ENCODE measurements around the gene PTPN9.
"Not testable (repeated sequence)": the region's sequence is repeated elsewhere in the genome, so short reads cannot be mapped to it uniquely, and the experiment has no call there.

PTPN9 gene

DNA sequence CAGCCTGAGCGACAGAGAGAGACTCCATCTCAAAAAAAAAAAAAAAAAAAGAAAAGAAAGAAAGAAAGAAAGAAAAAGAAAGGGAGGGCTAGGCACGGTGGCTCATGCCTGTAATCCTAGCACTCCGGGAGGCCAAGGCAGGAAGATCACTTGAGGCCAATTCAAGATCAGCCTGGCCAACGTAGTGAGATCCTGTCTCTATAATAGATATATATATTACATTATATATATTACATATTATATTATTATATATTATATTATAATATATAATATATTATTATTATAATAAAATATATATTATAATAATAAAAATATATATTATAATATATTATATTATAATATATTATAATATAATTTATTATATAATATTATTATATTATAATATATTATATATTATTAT is 48.9 kb downstream of the PTPN9 start:
- DNase-seq (ENCODE audit: low spot score) = no peak

DNA sequence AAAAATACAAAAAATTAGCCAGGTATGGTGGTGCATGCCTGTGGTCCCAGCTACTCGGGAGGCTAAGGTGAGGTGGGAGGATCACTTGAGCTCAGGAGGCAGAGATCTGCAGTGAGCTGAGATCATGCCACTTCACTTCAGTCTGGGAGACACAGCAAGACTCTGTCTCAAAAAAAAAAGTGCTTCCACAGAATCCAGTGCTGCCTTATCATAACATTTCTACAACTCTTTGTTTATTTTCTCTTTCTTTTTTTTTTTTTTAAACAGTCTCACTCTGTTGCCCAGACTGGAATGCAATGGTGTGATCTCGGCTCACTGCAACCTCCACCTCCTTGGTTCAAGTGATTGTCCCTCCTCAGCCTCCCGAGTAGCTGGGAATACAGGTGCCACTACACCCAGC is 53.4 kb downstream of the PTPN9 start:
- not testable (repeated sequence) for DNase-seq (ENCODE audit: low spot score)

DNA sequence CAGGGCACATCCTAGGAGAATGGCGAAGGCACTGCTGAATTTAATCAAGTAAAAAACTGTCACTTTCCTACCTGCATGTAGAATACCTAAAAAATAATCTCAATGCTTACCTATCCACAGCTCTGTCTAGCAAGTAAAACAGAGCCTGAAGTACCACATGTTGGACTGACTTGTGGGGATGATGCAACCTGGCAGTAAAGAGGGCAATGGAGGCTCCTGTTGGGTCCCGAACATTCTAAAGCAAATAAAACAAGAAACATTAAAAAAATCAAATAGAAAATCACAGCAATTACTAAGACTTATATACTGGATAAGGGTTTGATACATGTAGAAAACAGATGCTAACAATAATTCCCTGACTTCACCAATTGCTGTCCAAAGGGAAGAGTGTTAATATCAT is 56.1 kb downstream of the PTPN9 start:
- DNase-seq (ENCODE audit: low spot score) = peak; percentile 41

DNA sequence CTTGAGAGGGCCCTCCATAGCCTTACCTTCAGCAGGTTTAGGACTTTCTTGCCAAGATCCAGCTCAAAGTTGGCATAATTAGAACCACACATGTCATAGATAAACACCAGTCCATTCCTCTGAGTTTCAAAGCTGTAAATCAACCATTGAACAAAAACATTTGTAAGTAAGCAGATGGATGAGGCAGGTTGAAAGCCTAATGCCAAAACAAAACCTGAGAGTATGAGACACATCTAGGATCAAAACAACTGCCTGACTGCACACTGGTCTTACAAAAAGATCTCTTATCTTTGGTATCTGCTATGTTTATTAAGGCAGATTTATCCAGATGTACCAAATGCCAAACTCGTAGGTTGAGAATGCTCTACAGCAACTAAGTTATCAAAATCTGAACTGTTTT is 61.9 kb downstream of the PTPN9 start:
- no peak for DNase-seq (ENCODE audit: low spot score)

DNA sequence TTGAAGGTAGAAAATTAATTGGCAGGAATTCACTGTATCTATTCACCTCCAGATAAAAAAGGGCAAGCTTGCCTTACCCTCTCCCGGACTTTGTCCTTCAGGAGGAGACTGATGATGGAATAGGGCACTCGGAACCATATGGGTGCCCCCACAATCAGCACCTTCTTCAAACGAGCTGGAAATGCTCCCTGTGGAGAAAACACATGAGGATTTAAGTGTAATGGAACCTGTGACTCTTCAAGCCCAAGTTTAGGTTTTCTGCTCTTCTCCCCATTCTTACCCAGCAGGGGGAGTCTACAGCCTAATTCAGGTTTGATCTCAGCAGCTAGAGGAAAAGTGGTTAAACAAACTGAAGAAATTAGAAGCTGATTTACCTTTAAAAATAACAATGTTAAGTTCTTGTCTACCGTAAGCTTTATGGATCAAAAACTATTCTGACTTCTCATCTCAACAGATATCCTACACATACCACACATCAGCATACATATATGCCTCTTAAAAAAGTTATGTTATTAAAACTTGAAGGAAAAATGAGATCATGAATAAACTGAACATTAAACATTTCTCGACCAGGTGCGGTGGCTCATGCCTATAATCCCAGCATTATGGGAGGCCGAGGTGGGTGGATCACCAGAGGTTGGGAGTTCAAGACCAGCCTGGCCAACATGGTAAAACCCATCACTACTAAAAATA is 70.1 kb downstream of the PTPN9 start:
- DNase-seq (ENCODE audit: low spot score) = peak; percentile 28

DNA sequence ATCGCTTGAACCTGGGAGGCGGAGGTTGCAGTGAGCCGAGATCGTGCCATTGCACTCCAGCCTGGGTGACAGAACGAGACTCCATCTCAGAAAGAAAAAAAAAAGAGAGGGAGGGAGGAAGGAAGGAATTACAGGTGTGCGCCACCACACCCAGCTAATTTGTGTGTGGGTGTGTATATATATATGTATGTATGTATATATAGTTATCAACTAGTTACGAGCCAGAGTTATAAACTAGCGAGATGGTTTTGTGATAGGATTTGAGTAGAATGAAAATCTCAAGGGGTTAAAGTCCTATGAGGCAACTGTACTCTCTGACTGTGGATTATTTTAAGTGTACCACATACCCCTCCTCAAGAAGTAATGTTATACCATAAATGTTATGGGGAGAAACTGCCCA is 76.8 kb downstream of the PTPN9 start:
- DNase-seq (ENCODE audit: low spot score) = no peak

DNA sequence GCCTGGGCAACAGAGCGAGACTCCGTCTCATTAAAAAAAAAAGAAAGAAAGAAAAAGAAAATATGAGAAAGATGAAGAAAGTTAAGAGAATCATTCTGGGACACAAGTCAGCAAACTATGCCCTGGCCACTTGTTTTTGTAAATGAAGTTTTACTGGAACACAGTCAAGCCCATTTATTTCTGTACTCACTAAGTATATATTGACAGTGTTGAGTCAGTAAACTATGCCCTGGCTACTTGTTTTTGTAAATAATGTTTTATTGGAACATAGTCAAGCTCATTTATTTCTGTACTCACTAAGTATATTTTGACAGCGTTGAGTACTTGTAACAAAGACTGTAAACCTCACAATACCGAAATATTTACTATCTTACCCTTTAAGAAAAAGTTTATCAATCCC is 85.4 kb downstream of the PTPN9 start:
- DNase-seq (ENCODE audit: low spot score) = no peak

DNA sequence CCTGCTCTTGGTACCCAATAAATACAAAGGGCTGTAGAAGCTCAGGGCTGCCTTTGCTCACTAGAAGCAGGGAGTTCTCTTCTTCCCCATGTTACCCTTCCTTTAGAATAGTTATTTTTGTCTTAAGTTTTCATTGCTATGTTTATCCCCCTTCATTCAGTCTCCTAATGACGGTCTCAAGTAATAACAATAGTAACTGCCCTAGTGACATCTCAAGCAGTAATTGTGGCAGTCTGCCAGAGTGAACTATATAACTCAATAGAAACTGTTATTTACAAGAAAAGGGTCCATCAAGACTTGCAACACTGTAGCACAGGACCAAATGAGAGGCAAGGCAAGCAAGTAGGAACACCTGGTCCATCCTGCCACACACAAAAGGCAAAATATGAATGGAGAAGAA is 95.2 kb downstream of the PTPN9 start:
- no peak for DNase-seq (ENCODE audit: low spot score)

DNA sequence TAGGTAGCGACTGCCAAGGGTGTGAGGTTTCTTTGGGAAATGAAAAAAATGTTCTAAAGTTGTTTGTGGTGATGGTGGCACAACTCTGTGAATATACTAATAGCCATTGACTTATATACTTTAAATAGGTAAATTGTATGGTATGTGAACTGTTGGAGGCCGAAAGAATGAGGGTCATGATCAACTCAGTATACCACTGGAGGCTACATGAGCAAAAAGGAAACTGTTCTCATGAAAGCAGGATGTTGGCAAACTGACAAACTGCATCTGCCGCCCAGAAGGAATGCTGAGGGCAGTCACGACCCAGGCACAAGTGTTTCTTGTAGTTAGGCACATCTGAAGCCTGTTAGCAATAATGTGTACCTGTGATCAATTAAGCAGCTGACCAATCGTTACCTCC is 95.6 kb downstream of the PTPN9 start:
- not testable (repeated sequence) for DNase-seq (ENCODE audit: low spot score)

DNA sequence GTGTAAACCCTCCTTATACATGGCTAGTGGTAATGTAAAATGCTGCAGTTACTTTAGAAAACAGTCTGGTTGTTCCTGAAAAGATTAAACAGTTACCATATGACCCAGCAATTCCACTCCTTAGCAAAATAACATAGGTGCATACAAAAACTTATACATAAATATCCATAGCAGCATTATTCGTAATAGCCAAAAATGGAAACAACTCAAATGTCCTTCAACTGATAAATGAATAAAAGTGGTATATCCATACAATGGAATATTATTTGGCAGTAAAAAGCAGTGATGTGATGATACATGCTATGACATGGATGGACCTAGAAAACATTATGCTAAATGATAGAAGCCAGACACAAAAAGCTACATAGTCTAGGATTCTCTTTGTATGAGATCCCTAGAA is 96.0 kb downstream of the PTPN9 start:
- no peak for DNase-seq (ENCODE audit: low spot score)

DNA sequence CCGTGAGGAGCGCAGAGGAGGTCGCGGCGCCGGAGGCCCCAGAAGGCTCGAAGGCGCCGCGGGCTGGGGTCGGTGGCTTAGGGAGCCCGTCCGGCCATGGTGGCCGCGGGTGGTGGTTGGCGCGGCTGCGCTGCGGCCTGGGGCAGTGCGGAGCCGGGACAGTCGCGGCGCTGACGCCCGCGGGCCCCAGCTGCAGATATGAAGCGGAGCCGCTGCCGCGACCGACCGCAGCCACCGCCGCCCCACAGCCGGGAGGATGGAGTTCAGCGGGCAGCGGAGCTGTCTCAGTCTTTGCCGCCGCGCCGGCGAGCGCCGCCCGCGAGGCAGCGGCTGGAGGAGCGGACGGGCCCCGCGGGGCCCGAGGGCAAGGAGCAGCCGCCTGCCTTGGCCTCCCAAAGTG is 98.7 kb downstream of the PTPN9 start:
- DNase-seq (ENCODE audit: low spot score) = not testable (repeated sequence)

DNA sequence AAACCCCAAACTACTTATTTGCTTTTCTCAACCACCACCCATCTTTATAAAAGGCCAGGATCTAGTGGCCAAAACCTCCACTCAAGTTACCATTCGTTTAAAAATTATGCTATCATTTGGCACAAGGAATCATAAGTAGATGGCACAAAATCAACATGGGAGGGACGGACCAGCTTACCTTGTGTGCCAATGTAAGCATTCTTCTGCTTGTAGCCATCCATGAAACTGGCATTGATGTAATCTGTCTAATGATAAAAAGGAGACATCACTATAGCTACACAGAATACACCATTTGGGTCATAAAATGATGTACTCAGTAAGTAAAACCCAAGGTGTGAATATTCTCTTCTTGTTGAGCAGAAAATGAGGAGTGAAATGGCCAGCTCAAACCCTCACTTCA is 99.4 kb downstream of the PTPN9 start:
- DNase-seq (ENCODE audit: low spot score) = no peak

DNA sequence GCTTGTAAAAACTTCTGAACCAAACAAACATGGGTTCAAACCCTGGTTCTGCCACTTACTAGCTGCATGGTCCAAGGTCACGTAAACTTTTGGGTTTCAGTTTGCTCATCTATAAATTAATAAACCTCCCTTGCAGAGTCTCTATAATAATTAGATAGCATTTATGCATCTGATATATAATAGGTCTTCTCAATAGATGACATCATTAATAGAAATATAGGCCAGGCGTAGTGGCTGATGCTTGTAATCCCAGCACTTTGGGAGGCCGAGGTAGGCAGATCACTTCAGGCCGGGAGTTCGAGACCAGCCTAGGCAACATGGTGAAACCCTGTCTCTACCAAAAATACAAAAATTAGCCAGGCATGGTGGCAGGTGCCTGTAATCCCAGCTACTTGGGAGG is 102.0 kb downstream of the PTPN9 start:
- DNase-seq (ENCODE audit: low spot score) = not testable (repeated sequence)

DNA sequence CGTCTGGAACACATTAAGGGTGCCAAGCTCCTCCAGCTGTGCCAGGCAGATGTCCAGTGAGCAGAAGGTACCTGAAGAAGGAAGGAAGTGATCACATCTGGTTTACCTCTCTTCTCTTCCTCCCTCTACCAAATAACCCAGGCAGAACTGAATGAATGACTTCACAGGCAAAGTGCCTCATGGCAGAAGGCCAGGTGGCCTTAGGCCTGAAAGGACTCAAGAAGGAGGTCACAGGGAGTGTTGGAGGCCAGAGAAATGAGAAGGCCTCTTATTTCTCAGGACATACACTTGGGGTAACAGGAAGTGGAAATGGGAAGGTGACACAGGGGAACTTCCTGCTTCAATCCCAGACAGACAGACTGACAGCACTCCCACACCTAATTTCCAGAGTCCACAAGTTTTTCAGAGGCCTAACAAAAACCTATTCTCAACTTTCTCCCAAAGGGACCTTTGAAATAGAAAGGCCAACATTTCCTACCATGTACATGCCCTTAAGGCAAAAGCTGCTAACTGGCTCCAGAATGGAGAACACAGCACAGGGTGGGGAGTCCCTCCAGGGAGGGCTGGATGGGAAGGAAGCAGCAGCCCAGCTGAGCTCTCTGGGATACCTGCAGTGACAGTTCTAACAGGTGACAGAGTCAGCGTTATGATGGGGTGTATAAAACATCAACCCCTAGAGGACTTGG is 110.1 kb downstream of the PTPN9 start:
- no peak for DNase-seq (ENCODE audit: low spot score)

DNA sequence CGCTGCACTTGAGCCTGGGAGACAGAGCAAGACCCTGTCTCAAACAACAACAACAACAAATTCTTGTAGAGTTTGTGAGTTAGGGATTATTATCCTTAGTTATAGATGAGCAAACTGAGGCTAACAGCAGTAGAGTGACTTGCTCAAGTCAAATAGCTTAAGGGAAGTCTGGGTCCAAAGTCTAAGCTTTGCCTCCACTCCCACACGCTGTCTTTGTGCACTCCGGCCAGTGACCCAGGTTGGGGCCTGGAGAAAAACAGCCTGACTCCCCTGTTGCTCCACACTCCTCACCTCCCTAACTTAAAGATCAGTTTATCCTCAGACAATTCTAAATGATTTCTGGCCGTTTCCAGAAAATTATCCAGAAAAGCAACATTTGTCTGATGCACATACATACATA is 118.5 kb downstream of the PTPN9 start:
- no peak for DNase-seq (ENCODE audit: low spot score)

DNA sequence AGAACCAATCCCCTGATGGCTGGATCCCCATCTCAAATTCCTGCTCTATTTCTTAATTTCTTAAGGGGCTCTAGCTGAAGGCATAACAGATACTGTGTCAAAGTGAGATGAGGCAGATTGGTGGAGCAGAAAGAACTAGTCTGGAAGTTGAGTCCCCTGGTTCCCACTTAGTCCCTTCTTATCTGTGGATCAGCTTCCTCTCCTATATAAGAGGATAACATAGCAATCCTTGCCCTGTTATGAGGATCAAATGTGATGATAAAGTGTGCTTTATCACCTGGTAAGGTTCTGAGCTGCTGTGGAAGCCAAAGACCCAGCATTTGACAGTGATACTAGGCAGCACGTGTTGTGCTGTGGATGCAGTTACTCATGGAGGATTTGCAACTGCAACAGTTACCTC is 119.5 kb downstream of the PTPN9 start:
- no peak for DNase-seq (ENCODE audit: low spot score)

DNA sequence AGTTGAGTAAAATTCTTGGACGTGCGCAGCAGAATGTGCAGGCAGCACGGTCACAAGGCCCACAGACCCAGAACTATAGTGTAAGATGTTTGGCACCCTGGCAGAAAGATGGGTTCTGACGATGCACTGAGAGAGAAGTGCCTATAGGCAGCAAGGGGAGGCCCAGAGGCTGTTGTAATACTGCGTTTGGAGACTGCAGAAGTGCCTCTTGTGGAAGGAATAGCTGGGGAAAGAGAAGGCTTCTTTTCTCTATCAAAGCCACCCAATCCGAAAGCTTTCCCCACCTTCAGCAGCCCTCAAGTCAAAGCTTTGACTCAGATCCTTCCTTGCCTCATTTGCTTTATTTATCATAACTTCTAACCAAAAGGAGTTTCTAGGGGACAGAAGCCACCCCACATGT is 122.4 kb downstream of the PTPN9 start:
- DNase-seq (ENCODE audit: low spot score) = no peak

DNA sequence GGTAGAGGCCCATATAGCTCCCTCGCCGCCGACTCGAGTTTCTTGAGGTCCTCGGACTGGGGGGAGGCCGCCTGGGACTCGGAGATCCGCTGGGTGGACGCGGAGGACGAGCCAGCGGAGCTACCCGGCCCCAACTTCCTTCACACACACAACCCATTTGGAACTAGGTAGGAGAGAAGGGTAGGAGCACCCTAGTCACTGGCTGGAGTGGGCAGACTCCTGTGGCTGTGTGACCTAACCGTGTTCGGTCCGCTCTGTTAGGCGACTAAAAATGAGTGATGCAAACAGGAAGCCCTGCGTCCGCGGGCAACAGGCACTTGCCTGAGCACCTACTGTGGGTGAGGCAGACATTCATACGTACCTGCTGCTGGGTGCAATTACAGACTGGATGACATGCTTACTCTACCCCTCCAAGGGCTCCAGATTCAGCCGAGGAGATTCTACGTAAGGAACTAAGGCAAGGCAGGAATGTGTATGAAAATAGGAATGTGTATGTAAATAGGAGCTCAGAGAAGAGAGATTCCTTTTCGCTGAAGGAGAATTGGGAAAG is 123.1 kb downstream of the PTPN9 start:
- DNase-seq (ENCODE audit: low spot score) = peak; percentile 71

DNA sequence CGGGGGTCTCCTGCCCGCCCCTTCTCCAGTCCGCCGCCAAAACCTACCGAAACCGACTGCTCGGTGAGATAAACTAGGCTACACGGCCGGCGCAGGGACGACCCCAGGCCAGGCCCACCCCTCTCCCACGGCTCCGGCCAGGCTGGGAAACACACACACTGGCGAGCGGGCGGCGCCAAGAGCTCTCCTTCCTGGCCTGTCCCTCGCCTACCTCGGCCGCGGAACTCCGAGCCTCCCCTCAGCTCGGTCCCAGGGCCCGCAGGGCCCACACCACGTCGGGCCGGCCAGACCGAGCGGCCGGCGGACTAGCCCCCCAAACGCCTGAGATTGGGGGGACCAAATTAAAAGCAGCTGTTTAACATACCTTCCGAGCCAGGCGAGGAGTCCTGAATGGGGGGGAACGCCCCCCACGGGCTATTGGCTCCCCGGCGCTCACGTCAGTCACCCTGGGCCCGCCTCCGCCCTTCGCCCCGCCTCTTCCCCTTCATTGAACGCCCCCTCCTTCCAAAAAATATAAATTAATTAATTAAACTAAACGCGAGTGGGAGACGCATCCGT is 123.6 kb downstream of the PTPN9 start:
- DNase-seq (ENCODE audit: low spot score) = peak; percentile 79

DNA sequence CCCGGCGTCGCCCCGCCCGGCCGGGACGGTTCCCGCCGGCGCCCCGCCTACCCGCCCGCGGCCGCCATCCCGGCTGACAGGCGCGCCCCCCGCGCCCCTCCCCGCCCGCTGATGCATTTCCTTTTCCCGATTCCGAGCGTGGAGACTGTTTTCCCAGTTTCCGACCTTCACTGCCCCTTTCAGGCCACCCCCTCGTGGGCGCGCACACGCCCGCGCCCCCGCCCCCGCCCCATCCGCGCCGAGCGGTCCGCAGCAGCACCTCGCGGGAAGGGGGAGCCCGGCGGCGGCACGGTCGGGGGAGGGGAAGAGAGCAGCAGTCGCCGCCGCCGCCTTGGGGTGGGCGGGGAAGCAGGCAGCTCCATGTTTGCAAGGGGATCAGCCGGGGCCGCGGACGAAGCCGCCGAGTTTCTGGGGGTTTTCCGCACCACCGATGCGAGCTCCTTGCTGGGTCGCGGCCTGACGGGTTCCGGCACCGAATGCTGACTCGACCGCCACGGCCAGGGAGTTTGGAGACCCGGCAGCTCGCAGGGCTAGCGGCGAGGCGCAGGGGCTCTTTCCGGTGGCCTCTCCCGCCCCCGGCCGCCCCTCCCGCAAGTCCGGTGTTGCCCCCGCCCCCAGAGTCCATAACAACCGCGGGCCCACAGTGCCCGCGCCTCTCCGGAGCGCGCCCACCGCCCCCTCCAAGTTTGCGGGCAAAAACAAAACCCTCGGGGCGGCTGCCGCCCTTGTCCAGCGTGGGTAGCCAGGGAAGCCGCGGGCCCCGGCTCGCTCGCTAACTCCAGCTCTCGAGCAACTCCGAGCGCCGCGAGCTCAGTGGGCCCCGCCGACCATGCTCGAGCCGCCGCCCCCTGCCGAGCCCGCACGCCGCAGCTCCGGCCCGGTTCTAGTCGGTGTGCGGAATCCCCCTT is 124.4 kb downstream of the PTPN9 start:
- peak; percentile 75 for DNase-seq (ENCODE audit: low spot score)

DNA sequence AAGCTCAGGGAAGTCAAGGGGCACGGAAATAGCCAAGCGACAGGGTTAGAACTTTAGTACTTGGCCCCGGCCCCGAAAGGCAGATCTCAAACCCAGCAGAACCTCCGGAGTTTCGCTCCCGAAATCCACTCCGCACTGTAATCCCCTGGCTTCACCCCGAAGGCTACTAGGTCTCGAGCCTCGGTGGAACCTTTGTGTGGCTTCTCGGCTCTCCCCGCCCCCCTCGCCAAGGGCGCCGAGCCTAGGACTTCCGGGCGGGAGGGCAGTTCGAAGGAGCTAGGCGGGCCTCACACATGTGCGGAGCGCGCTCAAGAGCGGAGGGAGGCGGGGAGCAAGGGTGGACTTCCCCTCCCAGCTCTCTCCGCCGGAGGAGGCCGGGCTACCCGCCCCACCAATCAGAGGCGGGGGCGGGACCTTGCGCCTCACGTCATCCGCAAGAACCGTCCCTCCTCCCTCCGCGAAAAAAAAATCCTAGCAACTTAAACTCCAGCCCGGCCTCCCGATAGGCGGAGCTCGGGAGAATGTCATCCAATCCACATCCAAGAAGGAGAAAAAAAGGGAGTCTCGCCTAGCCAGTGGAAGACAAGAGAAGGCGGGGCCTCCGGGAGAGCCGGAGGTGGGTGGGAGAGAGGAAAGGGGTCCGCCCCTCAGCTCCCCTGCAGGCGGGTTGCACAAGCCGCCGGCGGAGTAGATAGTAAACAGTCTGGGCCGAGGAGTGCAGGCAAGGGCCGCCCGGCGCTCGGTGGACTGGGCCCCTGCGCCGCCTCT is 125.2 kb downstream of the PTPN9 start:
- DNase-seq (ENCODE audit: low spot score) = peak; percentile 100
